Breast epithelium (tissue), 3 donors: ENCODE results near the gene DFFB.

ENCODE experiments used
- POLR2A ChIP-seq: fragments of 450-650 bp; IDR thresholded peaks from one replicate; pipeline ENCODE4 v1.6.1; 2016; ENCODE audit warnings: antibody characterized with exemption, mild to moderate bottlenecking, moderate library complexity
- POLR2AphosphoS5 ChIP-seq, 3 donors: sonication (generic); formaldehyde crosslinking; IDR thresholded peaks; one replicate each; pipeline ENCODE4 v1.6.1; 2017; ENCODE audit warnings: antibody characterized with exemption in 3 of 3
- TF ChIP-seq, protein P1 (sequence below), 3 donors: fragments of 450-650 bp; IDR thresholded peaks; one replicate each; pipeline ENCODE4 v1.5.1; 2016 to 2017; ENCODE audit warnings: antibody characterized with exemption in 3 of 3, mild to moderate bottlenecking in 3 of 3, moderate library complexity in 3 of 3

DNA sequence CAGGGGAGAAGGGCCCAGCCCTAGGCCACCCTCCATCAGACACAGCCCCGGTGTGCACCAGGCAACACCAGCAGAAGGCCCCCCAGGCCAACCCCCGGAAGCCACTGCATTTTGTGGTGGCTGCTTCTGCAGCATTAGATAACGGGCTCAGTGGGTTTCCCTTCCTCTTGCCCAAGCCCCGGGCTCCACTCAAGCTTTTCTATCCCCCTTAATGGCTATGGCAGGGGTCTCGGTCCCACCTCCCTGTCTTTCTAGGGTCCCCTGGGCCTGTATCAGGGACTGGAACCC, 23.9 kb downstream of the DFFB start:
- TF ChIP-seq, protein P1, sequence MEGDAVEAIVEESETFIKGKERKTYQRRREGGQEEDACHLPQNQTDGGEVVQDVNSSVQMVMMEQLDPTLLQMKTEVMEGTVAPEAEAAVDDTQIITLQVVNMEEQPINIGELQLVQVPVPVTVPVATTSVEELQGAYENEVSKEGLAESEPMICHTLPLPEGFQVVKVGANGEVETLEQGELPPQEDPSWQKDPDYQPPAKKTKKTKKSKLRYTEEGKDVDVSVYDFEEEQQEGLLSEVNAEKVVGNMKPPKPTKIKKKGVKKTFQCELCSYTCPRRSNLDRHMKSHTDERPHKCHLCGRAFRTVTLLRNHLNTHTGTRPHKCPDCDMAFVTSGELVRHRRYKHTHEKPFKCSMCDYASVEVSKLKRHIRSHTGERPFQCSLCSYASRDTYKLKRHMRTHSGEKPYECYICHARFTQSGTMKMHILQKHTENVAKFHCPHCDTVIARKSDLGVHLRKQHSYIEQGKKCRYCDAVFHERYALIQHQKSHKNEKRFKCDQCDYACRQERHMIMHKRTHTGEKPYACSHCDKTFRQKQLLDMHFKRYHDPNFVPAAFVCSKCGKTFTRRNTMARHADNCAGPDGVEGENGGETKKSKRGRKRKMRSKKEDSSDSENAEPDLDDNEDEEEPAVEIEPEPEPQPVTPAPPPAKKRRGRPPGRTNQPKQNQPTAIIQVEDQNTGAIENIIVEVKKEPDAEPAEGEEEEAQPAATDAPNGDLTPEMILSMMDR (IDR thresholded peaks at IDR 0.05), result no peak
- TF ChIP-seq POLR2A, result no peak
- TF ChIP-seq POLR2AphosphoS5 (IDR thresholded peaks at IDR 0.05), result no peak
